Measurements from ENCODE around the gene RAB11FIP4. TPM values are rescaled to one million over a fixed set of nuclear protein-coding genes. Genes with fewer than 3 reads are reported as not detected.
A peak's percentile ranks its signal among the peaks of the same experiment; 100 is the strongest.

RAB11FIP4 gene
- total and polyA plus RNA-seq, 10 of the 15 experiments (the other 5 are each of a cell fraction or from before 2014, with no cell fraction given): 1.4 to 27.0 (median 17.6) TPM

GRCh38 chr17:31492880-31493655 lies 101.6 kb downstream of the RAB11FIP4 start (continued):
- no peak for TF ChIP-seq SMAD5 (IDR thresholded peaks at IDR 0.05; ENCODE audit: low read depth)
- 0 out of 2 replicates have a peak, but pooled peaks have one; percentile 51 for TF ChIP-seq YY1 (IDR thresholded peaks at IDR 0.05; ENCODE audit: low read depth, low read length)
- no peak for TF ChIP-seq E2F4 (IDR thresholded peaks at IDR 0.05; ENCODE audit: low read depth, low read length)
- peak; percentile 34; the same call in 1 of the 2 replicates for TF ChIP-seq JUND (IDR thresholded peaks at IDR 0.05; ENCODE audit: low read depth, low read length)
- TF ChIP-seq MTA2 (IDR thresholded peaks at IDR 0.05; ENCODE audit: low read depth): peak; percentile 78
- TF ChIP-seq SUPT20H (IDR thresholded peaks at IDR 0.05; ENCODE audit: borderline replicate concordance, control insufficient read depth, low read depth, low read length): no peak
- no peak for TF ChIP-seq MYB (IDR thresholded peaks at IDR 0.05; ENCODE audit: borderline replicate concordance, low read depth, low read length)
- no peak; the same call in 1 of the 2 replicates for TF ChIP-seq GABPA (IDR thresholded peaks at IDR 0.05; ENCODE audit: low read depth)
- TF ChIP-seq SREBF2 (IDR thresholded peaks at IDR 0.05; ENCODE audit: low read length): no peak
- TF ChIP-seq SPI1 (IDR thresholded peaks at IDR 0.05; ENCODE audit: borderline replicate concordance, insufficient read depth, low read depth, low read length): peak; percentile 96
- TF ChIP-seq, protein P1, sequence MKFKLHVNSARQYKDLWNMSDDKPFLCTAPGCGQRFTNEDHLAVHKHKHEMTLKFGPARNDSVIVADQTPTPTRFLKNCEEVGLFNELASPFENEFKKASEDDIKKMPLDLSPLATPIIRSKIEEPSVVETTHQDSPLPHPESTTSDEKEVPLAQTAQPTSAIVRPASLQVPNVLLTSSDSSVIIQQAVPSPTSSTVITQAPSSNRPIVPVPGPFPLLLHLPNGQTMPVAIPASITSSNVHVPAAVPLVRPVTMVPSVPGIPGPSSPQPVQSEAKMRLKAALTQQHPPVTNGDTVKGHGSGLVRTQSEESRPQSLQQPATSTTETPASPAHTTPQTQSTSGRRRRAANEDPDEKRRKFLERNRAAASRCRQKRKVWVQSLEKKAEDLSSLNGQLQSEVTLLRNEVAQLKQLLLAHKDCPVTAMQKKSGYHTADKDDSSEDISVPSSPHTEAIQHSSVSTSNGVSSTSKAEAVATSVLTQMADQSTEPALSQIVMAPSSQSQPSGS (IDR thresholded peaks at IDR 0.05; ENCODE audit: low read length): peak; percentile 67; the same call in 1 of the 2 replicates
- no peak for TF ChIP-seq SMC3 (IDR thresholded peaks at IDR 0.05; ENCODE audit: borderline replicate concordance, low read length)
- TF ChIP-seq CBX3 (IDR thresholded peaks at IDR 0.05; ENCODE audit: borderline replicate concordance, low read depth): no peak
- TF ChIP-seq TCF12 (IDR thresholded peaks at IDR 0.05; ENCODE audit: low read depth, low read length): peak; percentile 32; the same call in 1 of the 2 replicates
- TF ChIP-seq PML (IDR thresholded peaks at IDR 0.05; ENCODE audit: low read length): peak; percentile 36; the same call in 1 of the 2 replicates
- peak; percentile 85 for TF ChIP-seq IKZF1 (conservative IDR thresholded peaks at IDR 0.05)
